ENCODE data around the gene VPS26C. TPM values are rescaled to one million over a fixed set of nuclear protein-coding genes. Genes with fewer than 3 reads are reported as not detected.
"Not testable (repeated sequence)": the region's sequence is repeated elsewhere in the genome, so short reads cannot be mapped to it uniquely, and the experiment has no call there.

VPS26C gene
- polyA plus RNA-seq, 1 of the 3 experiments (the other 2 are of a cell fraction) = 34.8 TPM

- CTCF ChIA-PET = interaction anchor here (1.5 kb wide), 1 partner anchor 10 kb away, joined by 5 read pairs; no protein-coding TSS in a partner anchor
- 50% methylated on average over 1 of the region's 1 CpG for WGBS (ENCODE audit: low lambda C conversion rate)
- TF ChIP-seq YY1 (IDR thresholded peaks at IDR 0.05; ENCODE audit: low read depth) (no peak), FOXJ3 (CRISPR knock-in tag; IDR thresholded peaks at IDR 0.05) (no peak), TEAD4 (IDR thresholded peaks at IDR 0.05; ENCODE audit: borderline replicate concordance, insufficient read depth) (no peak)
- TF ChIP-seq, protein P1, sequence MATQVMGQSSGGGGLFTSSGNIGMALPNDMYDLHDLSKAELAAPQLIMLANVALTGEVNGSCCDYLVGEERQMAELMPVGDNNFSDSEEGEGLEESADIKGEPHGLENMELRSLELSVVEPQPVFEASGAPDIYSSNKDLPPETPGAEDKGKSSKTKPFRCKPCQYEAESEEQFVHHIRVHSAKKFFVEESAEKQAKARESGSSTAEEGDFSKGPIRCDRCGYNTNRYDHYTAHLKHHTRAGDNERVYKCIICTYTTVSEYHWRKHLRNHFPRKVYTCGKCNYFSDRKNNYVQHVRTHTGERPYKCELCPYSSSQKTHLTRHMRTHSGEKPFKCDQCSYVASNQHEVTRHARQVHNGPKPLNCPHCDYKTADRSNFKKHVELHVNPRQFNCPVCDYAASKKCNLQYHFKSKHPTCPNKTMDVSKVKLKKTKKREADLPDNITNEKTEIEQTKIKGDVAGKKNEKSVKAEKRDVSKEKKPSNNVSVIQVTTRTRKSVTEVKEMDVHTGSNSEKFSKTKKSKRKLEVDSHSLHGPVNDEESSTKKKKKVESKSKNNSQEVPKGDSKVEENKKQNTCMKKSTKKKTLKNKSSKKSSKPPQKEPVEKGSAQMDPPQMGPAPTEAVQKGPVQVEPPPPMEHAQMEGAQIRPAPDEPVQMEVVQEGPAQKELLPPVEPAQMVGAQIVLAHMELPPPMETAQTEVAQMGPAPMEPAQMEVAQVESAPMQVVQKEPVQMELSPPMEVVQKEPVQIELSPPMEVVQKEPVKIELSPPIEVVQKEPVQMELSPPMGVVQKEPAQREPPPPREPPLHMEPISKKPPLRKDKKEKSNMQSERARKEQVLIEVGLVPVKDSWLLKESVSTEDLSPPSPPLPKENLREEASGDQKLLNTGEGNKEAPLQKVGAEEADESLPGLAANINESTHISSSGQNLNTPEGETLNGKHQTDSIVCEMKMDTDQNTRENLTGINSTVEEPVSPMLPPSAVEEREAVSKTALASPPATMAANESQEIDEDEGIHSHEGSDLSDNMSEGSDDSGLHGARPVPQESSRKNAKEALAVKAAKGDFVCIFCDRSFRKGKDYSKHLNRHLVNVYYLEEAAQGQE (IDR thresholded peaks at IDR 0.05; ENCODE audit: low read depth, low read length) = no peak
Observed at GRCh38 chr21:37292041-37292440, 24.9 kb upstream of the VPS26C start.

DNA sequence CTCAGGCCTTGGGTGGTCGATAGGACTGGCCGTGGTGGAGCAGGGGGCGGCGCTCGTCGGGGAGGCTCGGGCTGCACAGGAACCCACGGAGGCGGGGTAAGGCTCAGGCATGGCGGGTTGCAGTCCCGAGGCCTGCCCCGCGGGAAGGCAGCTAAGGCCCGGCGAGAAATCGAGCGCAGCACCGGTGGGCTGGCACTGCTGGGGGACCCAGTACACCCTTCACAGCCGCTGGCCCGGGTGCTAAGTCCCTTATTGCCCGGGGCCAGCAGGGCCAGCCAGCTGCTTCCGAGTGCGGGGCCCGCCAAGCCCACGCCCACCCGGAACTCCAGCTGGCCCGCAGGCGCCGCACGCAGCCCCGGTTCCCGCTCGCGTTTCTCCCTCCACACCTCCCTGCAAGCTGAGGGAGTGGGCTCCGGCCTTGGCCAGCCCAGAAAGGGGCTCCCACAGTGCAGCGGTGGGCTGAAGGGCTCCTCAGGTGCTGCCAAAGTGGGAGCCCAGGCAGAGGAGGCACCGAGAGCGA is 16.1 kb upstream of the VPS26C start:
- H3K4me1 ChIP-seq (ENCODE audit: control insufficient read depth in 1 of 2, insufficient read depth in 2 of 2, low read depth in 1 of 2, low read length in 1 of 2); H3K9ac ChIP-seq; H3K9me2 ChIP-seq; H3K4me2 ChIP-seq; H3F3A ChIP-seq (replicated peaks; ENCODE audit: insufficient read depth); H3K27me3 ChIP-seq (ENCODE audit: insufficient read depth); POLR2A ChIA-PET; H4K20me1 ChIP-seq (ENCODE audit: insufficient read depth); H3K79me2 ChIP-seq (ENCODE audit: insufficient read depth); CTCF ChIA-PET; H2AFZ ChIP-seq (ENCODE audit: low read depth); H3K36me3 ChIP-seq (replicated peaks in 1 of 2; ENCODE audit: control insufficient read depth in 1 of 2, insufficient read depth in 2 of 2, low read length in 1 of 2); H3K9me3 ChIP-seq; H3K27ac ChIP-seq (ENCODE audit: low read depth in 2 of 2, low read length in 1 of 2); H3K4me3 ChIP-seq (ENCODE audit: low read depth in 2 of 2, low read length in 1 of 2); DNase-seq: not testable (repeated sequence)
- WGBS (ENCODE audit: low lambda C conversion rate) = 93% methylated on average over 3 of the region's 38 CpGs

More at GRCh38 chr21:37292041-37292440, 24.9 kb upstream of the VPS26C start:
- POLR2A ChIA-PET = no interaction called here
- Histone ChIP-seq H3K4me3 (ENCODE audit: low read depth in 2 of 2, low read length in 1 of 2) (no peak overlapping the region), H3K27me3 (ENCODE audit: insufficient read depth) (no peaks in the 10 kb centered on the region), H3K27ac (ENCODE audit: low read depth in 2 of 2, low read length in 1 of 2) (no peak overlapping the region), H3K79me2 (ENCODE audit: insufficient read depth) (no peaks in the 10 kb centered on the region), H3K36me3 (replicated peaks in 1 of 2; ENCODE audit: control insufficient read depth in 1 of 2, insufficient read depth in 2 of 2, low read length in 1 of 2) (no peaks in the 10 kb centered on the region), H4K20me1 (ENCODE audit: insufficient read depth) (no peaks in the 10 kb centered on the region), H3F3A (replicated peaks; ENCODE audit: insufficient read depth) (no peaks in the 10 kb centered on the region), H3K9me3 (no peaks in the 10 kb centered on the region), H3K9me2 (no peaks in the 10 kb centered on the region), H3K4me2 (no peak overlapping the region), H3K4me1 (ENCODE audit: control insufficient read depth in 1 of 2, insufficient read depth in 2 of 2, low read depth in 1 of 2, low read length in 1 of 2) (no peaks in the 10 kb centered on the region), H2AFZ (ENCODE audit: low read depth) (no peak overlapping the region), H3K9ac (no peak overlapping the region)
- DNase-seq = no peak

GRCh38 chr21:37282602-37283001 is 15.5 kb upstream of the VPS26C start:
- H3K9ac ChIP-seq; H3K4me3 ChIP-seq (ENCODE audit: low read depth in 2 of 2, low read length in 1 of 2); H3K4me1 ChIP-seq (ENCODE audit: control insufficient read depth in 1 of 2, insufficient read depth in 2 of 2, low read depth in 1 of 2, low read length in 1 of 2); H3K27me3 ChIP-seq (ENCODE audit: insufficient read depth); H3F3A ChIP-seq (replicated peaks; ENCODE audit: insufficient read depth); H3K4me2 ChIP-seq; H3K79me2 ChIP-seq (ENCODE audit: insufficient read depth); H4K20me1 ChIP-seq (ENCODE audit: insufficient read depth); H3K9me3 ChIP-seq; H2AFZ ChIP-seq (ENCODE audit: low read depth); POLR2A ChIA-PET; H3K36me3 ChIP-seq (replicated peaks in 1 of 2; ENCODE audit: control insufficient read depth in 1 of 2, insufficient read depth in 2 of 2, low read length in 1 of 2); H3K9me2 ChIP-seq; H3K27ac ChIP-seq (ENCODE audit: low read depth in 2 of 2, low read length in 1 of 2); DNase-seq; CTCF ChIA-PET: not testable (repeated sequence)
- WGBS (ENCODE audit: low lambda C conversion rate) = 84% methylated on average over 9 of the region's 10 CpGs

All from SK-N-SH (cell line).